RKO (cell line): Measurements from ENCODE around the gene FOXJ3.
"Not testable (repeated sequence)": the region's sequence is repeated elsewhere in the genome, so short reads cannot be mapped to it uniquely, and the experiment has no call there.

Source experiments
- DNase-seq: peaks from one replicate; pipeline ENCODE4 v3.0.0-alpha.2; 2016; ENCODE audit warnings: low spot score

FOXJ3 gene

GRCh38 chr1:42251042-42251441, 84.0 kb downstream of the FOXJ3 start:
- DNase-seq: no peak

GRCh38 chr1:42250164-42250563, 84.9 kb downstream of the FOXJ3 start:
- DNase-seq: no peak

GRCh38 chr1:42240966-42241755, 93.9 kb downstream of the FOXJ3 start:
- no peak for DNase-seq

GRCh38 chr1:42239555-42239954, 95.5 kb downstream of the FOXJ3 start:
- no peak for DNase-seq

GRCh38 chr1:42239041-42239440, 96.0 kb downstream of the FOXJ3 start:
- no peak for DNase-seq

- no peak for DNase-seq
Observed at GRCh38 chr1:42231253-42231652, 103.8 kb downstream of the FOXJ3 start.

- no peak for DNase-seq
Observed at GRCh38 chr1:42228938-42229337, 106.1 kb downstream of the FOXJ3 start.

GRCh38 chr1:42223036-42223435, 112.0 kb downstream of the FOXJ3 start:
- no peak for DNase-seq

- peak; percentile 24 for DNase-seq
Observed at GRCh38 chr1:42221952-42222606, 113.0 kb downstream of the FOXJ3 start.

- DNase-seq: no peak
Observed at GRCh38 chr1:42221456-42221855, 113.6 kb downstream of the FOXJ3 start.

GRCh38 chr1:42219627-42220026, 115.4 kb downstream of the FOXJ3 start:
- DNase-seq: no peak

- no peak for DNase-seq
Observed at GRCh38 chr1:42214447-42214871, 120.6 kb downstream of the FOXJ3 start.

GRCh38 chr1:42211224-42211623, 123.8 kb downstream of the FOXJ3 start:
- DNase-seq: peak; percentile 8

- no peak for DNase-seq
Observed at GRCh38 chr1:42210421-42211133, 124.5 kb downstream of the FOXJ3 start.

- DNase-seq: no peak
Observed at GRCh38 chr1:42209526-42210251, 125.3 kb downstream of the FOXJ3 start.

GRCh38 chr1:42206930-42207329, 128.1 kb downstream of the FOXJ3 start:
- DNase-seq: not testable (repeated sequence)

- peak; percentile 59 for DNase-seq
Observed at GRCh38 chr1:42206164-42206563, 128.9 kb downstream of the FOXJ3 start.

GRCh38 chr1:42201986-42202385, 133.0 kb downstream of the FOXJ3 start:
- no peak for DNase-seq

GRCh38 chr1:42198251-42198650, 136.8 kb downstream of the FOXJ3 start:
- no peak for DNase-seq

GRCh38 chr1:42195841-42196240, 139.2 kb downstream of the FOXJ3 start:
- DNase-seq: no peak

- no peak for DNase-seq
Observed at GRCh38 chr1:42192106-42192505, 142.9 kb downstream of the FOXJ3 start.

- DNase-seq: no peak
Observed at GRCh38 chr1:42191319-42191718, 143.7 kb downstream of the FOXJ3 start.
